ENCODE data around the gene RNASE8.
A peak's percentile ranks its signal among the peaks of the same experiment; 100 is the strongest.

The RNASE8 gene

GRCh38 chr14:21069388-21070082 is 11.9 kb downstream of the RNASE8 start:
- no peaks in the 10 kb centered on the region for H4K20me1 ChIP-seq (ENCODE audit: insufficient read depth)
- H3K4me1 ChIP-seq (ENCODE audit: low read depth, poor library complexity, severe bottlenecking): peaks cover 14% of the 10 kb centered on the region
- H3K4me2 ChIP-seq: peak overlapping the region; percentile 78
- H3K36me3 ChIP-seq (ENCODE audit: insufficient read depth): no peaks in the 10 kb centered on the region
- H3K9ac ChIP-seq: peak overlapping the region; percentile 15; the same call in 1 of the 2 replicates
- H3K27ac ChIP-seq: no peak overlapping the region
- no peaks in the 10 kb centered on the region for H3K79me2 ChIP-seq (ENCODE audit: insufficient read depth, low read depth)
- H2AFZ ChIP-seq (ENCODE audit: low read depth): peak overlapping the region; percentile 73
- no peak overlapping the region for H3K4me3 ChIP-seq (IDR thresholded peaks at IDR 0.05; ENCODE audit: insufficient read depth, low read depth, low read length)
- no peak for TF ChIP-seq CTCF (conservative IDR thresholded peaks at IDR 0.05; ENCODE audit: low read depth, low read length)
- H3K27me3 ChIP-seq (ENCODE audit: insufficient read depth, low read depth): no peaks in the 10 kb centered on the region

GRCh38 chr14:21070083-21070609 is 12.5 kb downstream of the RNASE8 start, which contains the start of gene ARHGEF40:
Gene ARHGEF40, plus strand, starts transcription at chr14:21070304. Its CDS starts 93 bp downstream, at chr14:21070397.
- peak within 1 kb of the TSS; percentile 30; the same call in 1 of the 2 replicates for H3K27ac ChIP-seq

DNA sequence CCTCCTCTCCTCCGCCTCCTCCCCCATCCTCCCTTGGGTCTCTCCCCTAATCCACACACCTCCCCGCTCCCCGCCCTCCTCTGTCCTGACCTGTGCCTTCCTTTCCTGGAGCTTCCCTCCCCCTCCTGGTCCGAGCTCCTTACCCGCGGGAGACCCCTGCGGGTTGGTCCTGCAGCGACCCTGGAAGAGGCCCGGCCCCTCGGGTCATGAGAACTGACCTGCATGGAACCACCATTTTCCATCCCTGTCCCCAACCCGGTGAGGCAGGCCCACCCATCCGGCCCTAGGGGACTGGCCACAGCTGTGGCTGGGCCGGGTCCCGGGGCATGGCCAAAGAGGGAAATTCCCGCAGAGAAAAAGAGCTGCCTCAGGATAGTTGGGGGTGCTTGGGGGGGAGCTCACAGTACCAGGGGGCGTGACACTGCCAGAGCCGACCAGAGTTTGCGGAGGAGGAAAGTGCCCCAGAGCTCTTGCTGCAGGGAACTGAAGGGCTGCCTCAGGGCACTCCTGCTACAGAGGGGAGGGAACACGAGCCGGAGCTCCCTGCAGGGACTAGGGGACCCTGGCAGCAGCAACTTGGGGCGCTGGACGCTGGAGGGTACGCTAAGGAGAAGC is 13.1 kb downstream of the RNASE8 start:
- H3K4me2 ChIP-seq: peak overlapping the region; percentile 86
- no peaks in the 10 kb centered on the region for H3K79me2 ChIP-seq (ENCODE audit: insufficient read depth, low read depth)
- H3K27me3 ChIP-seq (ENCODE audit: insufficient read depth, low read depth): no peaks in the 10 kb centered on the region
- H3K27ac ChIP-seq: peak overlapping the region; percentile 30; the same call in 1 of the 2 replicates
- H2AFZ ChIP-seq (ENCODE audit: low read depth): peak overlapping the region; percentile 75
- no peak for TF ChIP-seq CTCF (conservative IDR thresholded peaks at IDR 0.05; ENCODE audit: low read depth, low read length)
- H3K9ac ChIP-seq: peak overlapping the region; percentile 39; the same call in 1 of the 2 replicates
- H4K20me1 ChIP-seq (ENCODE audit: insufficient read depth): no peaks in the 10 kb centered on the region
- peaks cover 14% of the 10 kb centered on the region for H3K4me1 ChIP-seq (ENCODE audit: low read depth, poor library complexity, severe bottlenecking)
- H3K36me3 ChIP-seq (ENCODE audit: insufficient read depth): no peaks in the 10 kb centered on the region
- H3K4me3 ChIP-seq (IDR thresholded peaks at IDR 0.05; ENCODE audit: insufficient read depth, low read depth, low read length): no peak overlapping the region

More at GRCh38 chr14:21070083-21070609, 12.5 kb downstream of the RNASE8 start, which contains the start of gene ARHGEF40:
- Histone ChIP-seq H3K4me3 (IDR thresholded peaks at IDR 0.05; ENCODE audit: insufficient read depth, low read depth, low read length) (no peak within 1 kb of the TSS), H3K4me1 (ENCODE audit: low read depth, poor library complexity, severe bottlenecking) (peaks cover 14% of the 10 kb centered on the region), H4K20me1 (ENCODE audit: insufficient read depth) (no peaks in the 10 kb centered on the region), H3K4me2 (peak within 1 kb of the TSS; percentile 86), H3K9ac (peak within 1 kb of the TSS; percentile 39; the same call in 1 of the 2 replicates), H2AFZ (ENCODE audit: low read depth) (peak within 1 kb of the TSS; percentile 75), H3K27me3 (ENCODE audit: insufficient read depth, low read depth) (no peaks in the 10 kb centered on the region), H3K36me3 (ENCODE audit: insufficient read depth) (no peaks in the 10 kb centered on the region), H3K79me2 (ENCODE audit: insufficient read depth, low read depth) (no peaks in the 10 kb centered on the region)
- no peak for TF ChIP-seq CTCF (conservative IDR thresholded peaks at IDR 0.05; ENCODE audit: low read depth, low read length)

DNA sequence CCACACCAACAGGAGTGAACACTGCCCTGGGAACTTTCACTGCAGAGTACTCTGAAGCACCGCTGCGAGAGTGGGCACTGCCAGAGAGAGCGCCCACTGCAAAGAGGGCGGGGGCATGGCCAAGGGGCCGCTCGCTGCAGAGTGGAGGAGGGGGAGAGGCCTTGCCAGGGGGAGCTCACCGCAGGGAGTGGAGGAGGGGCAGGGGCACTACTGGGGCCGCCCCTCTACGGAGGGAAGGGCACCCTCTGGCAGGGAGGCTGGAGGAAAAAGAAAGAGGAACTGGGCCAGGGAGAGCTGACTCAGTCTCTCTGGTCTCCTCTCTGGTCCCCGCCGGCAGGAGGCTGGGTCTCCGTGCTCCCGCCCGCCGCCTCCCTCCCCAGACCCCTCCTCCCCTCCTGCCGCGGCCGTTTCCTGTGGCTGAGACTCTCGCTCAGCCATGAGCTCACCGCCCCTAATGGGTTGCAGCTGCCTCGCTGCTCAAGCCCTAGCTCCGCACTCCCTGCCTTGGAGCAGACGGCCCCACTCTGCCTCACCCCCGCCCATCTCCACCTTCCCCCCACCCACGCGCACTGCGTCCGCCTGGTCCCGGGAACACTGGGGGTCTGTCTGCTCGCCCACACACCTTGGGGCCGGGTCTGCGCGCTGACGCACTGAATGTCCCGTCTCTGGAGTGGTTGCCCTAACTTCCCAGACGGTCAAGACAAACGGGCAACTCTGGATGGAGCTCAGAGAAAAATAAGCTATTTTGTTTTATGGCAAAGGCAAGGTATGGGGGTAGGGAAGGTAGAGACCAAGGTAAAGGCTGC is 13.8 kb downstream of the RNASE8 start:
- Histone ChIP-seq H4K20me1 (ENCODE audit: insufficient read depth) (no peaks in the 10 kb centered on the region), H3K4me1 (ENCODE audit: low read depth, poor library complexity, severe bottlenecking) (peaks cover 13% of the 10 kb centered on the region), H3K4me2 (peak overlapping the region; percentile 86), H3K79me2 (ENCODE audit: insufficient read depth, low read depth) (no peaks in the 10 kb centered on the region), H3K36me3 (ENCODE audit: insufficient read depth) (no peaks in the 10 kb centered on the region), H3K9ac (peak overlapping the region; percentile 50; the same call in 1 of the 2 replicates), H2AFZ (ENCODE audit: low read depth) (peak overlapping the region; percentile 75), H3K27me3 (ENCODE audit: insufficient read depth, low read depth) (no peaks in the 10 kb centered on the region), H3K27ac (peak overlapping the region; percentile 46), H3K4me3 (IDR thresholded peaks at IDR 0.05; ENCODE audit: insufficient read depth, low read depth, low read length) (no peak overlapping the region)
- no peak for TF ChIP-seq CTCF (conservative IDR thresholded peaks at IDR 0.05; ENCODE audit: low read depth, low read length)
